Esophagus muscularis mucosa (tissue), 4 donors: Measurements from ENCODE around the gene C1orf116.

ENCODE experiments used
- CTCF ChIP-seq, 3 experiments: fragments of 200-600 bp in 2 of 3; fragments of 450-650 bp in 1 of 3; sonication (generic) in 2 of 3; IDR thresholded peaks; one replicate each; pipeline ENCODE4 v1.5.1; 2017 to 2019; ENCODE audit warnings: antibody characterized with exemption in 3 of 3, mild to moderate bottlenecking in 2 of 3, moderate library complexity in 1 of 3
- EP300 ChIP-seq: sonication (generic); formaldehyde crosslinking; IDR thresholded peaks from one replicate; pipeline ENCODE4 v1.6.1; 2017; ENCODE audit warnings: antibody characterized with exemption
- POLR2A ChIP-seq: fragments of 450-650 bp; IDR thresholded peaks from one replicate; pipeline ENCODE4 v1.6.1; 2017; ENCODE audit warnings: antibody characterized with exemption, moderate library complexity, mild to moderate bottlenecking, low read depth

- TF ChIP-seq CTCF (IDR thresholded peaks at IDR 0.05) (no peak), POLR2A (no peak), EP300 (no peak)
These were observed 62.1 kb downstream of the C1orf116 start, which contains the start of gene FCAMR for GRCh38 chr1:206970446-206970845.
